PC-9 (cell line): ENCODE measurements around the gene CTLA4. TPM values are rescaled to one million over a fixed set of nuclear protein-coding genes. Genes with fewer than 3 reads are reported as not detected.

Experiments
- BruUV-seq: library from RNA; stranded (reverse); fragments of 400-500 nt; replicated peaks from 2 replicates; lab custom pipeline; 2021; lab: Mats Ljungman, UMichigan
- CTCF ChIA-PET: fragments of 300-600 bp; sonication (Branson Sonifier 250); formaldehyde crosslinking; loops from one replicate; lab custom pipeline; 2022; ENCODE audit warnings: antibody characterized with exemption; lab: Charles Lee
- POLR2A ChIA-PET: fragments of 300-600 bp; sonication (Branson Sonifier 250); formaldehyde crosslinking; loops from one replicate; lab custom pipeline; 2022; ENCODE audit warnings: antibody characterized with exemption; ENCODE audit not compliant: unreplicated experiment; lab: Charles Lee
- DNase-seq, 2 experiments: peaks; one replicate each; pipeline versions ENCODE4 v3.0.0 to v3.0.0-alpha.2; 2015 to 2022; ENCODE audit warnings: mixed read lengths in 1 of 2
- H2AFZ ChIP-seq: fragments of 200-600 bp; sonication (generic); 2 replicates; pipeline ENCODE4 v1.8.1; 2017; ENCODE audit warnings: antibody characterized with exemption
- H3F3A ChIP-seq: fragments of 200-600 bp; sonication (generic); 2 replicates; pipeline ENCODE4 v1.8.1; 2017; ENCODE audit warnings: antibody characterized with exemption, mild to moderate bottlenecking, low read depth; ENCODE audit not compliant: insufficient read depth
- H3K27ac ChIP-seq: fragments of 200-600 bp; sonication (generic); 2 replicates; pipeline ENCODE4 v1.6.1; 2016; ENCODE audit warnings: mixed run types
- H3K27me3 ChIP-seq: fragments of 200-600 bp; sonication (generic); 2 replicates; pipeline ENCODE4 v1.6.1; 2016; ENCODE audit warnings: low read depth, mixed run types; ENCODE audit not compliant: insufficient read depth
- H3K36me3 ChIP-seq: fragments of 200-600 bp; sonication (generic); 2 replicates; pipeline ENCODE4 v1.6.1; 2016; ENCODE audit warnings: low read depth, mixed run types
- H3K4me1 ChIP-seq: fragments of 200-600 bp; sonication (generic); replicated peaks from 2 replicates; pipeline ENCODE4 v1.6.1; 2016; ENCODE audit warnings: mixed run types; ENCODE audit not compliant: insufficient read depth
- H3K4me2 ChIP-seq: fragments of 200-600 bp; sonication (generic); 2 replicates; pipeline ENCODE4 v1.6.1; 2017; ENCODE audit warnings: mixed run types
- H3K4me3 ChIP-seq: fragments of 200-600 bp; sonication (generic); 2 replicates; pipeline ENCODE4 v1.6.1; 2016; ENCODE audit warnings: mixed run types
- H3K79me2 ChIP-seq: fragments of 200-600 bp; sonication (generic); 2 replicates; pipeline ENCODE4 v1.6.1; 2017; ENCODE audit warnings: low read depth, mixed run types
- H3K9me2 ChIP-seq: fragments of 200-600 bp; sonication (generic); 2 replicates; pipeline ENCODE4 v1.8.1; 2017; ENCODE audit warnings: mild to moderate bottlenecking; ENCODE audit not compliant: insufficient read depth
- H3K9me3 ChIP-seq: fragments of 200-600 bp; sonication (generic); 2 replicates; pipeline ENCODE4 v1.8.1; 2016; ENCODE audit warnings: low read depth; ENCODE audit not compliant: insufficient read depth
- H4K20me1 ChIP-seq: fragments of 200-600 bp; sonication (generic); 2 replicates; pipeline ENCODE4 v1.8.1; 2017; ENCODE audit not compliant: insufficient read depth
- EZH2 ChIP-seq: fragments of 200-600 bp; sonication (generic); IDR thresholded peaks from 2 replicates; pipeline ENCODE4 v1.8.0; 2017; ENCODE audit warnings: antibody characterized with exemption, low read depth
- intact Hi-C: fragments of 100-400 bp; cut with micrococcal nuclease; formaldehyde crosslinking; loops from one replicate; pipeline ENCODE4 v1.10.0; 2022; ENCODE audit not compliant: unreplicated experiment
- total RNA-seq: library from RNA; stranded (reverse); gene quantifications from 2 replicates; pipeline ENCODE4 v1.2.3, GENCODE V29; 2021
- TF ChIP-seq, protein P1 (sequence below): fragments of 200-600 bp; sonication (generic); conservative IDR thresholded peaks from 2 replicates; pipeline ENCODE4 v1.6.1; 2017; ENCODE audit warnings: mixed run types, antibody characterized with exemption, mild to moderate bottlenecking, moderate library complexity

The CTLA4 gene
- total RNA-seq, 1 experiment from 2014 or later: not detected

- Histone ChIP-seq H3K4me1 (no peaks in the 10 kb centered on the region), H2AFZ (no peak overlapping the region), H3K36me3 (no peaks in the 10 kb centered on the region), H3K4me2 (no peak overlapping the region), H3K27me3 (no peaks in the 10 kb centered on the region), H3K27ac (no peak overlapping the region), H4K20me1 (no peaks in the 10 kb centered on the region), H3F3A (no peaks in the 10 kb centered on the region), H3K4me3 (no peak overlapping the region), H3K9me3 (no peaks in the 10 kb centered on the region), H3K9me2 (no peaks in the 10 kb centered on the region), H3K79me2 (no peaks in the 10 kb centered on the region)
- intact Hi-C loops: no loop called here
- TF ChIP-seq, protein P1, sequence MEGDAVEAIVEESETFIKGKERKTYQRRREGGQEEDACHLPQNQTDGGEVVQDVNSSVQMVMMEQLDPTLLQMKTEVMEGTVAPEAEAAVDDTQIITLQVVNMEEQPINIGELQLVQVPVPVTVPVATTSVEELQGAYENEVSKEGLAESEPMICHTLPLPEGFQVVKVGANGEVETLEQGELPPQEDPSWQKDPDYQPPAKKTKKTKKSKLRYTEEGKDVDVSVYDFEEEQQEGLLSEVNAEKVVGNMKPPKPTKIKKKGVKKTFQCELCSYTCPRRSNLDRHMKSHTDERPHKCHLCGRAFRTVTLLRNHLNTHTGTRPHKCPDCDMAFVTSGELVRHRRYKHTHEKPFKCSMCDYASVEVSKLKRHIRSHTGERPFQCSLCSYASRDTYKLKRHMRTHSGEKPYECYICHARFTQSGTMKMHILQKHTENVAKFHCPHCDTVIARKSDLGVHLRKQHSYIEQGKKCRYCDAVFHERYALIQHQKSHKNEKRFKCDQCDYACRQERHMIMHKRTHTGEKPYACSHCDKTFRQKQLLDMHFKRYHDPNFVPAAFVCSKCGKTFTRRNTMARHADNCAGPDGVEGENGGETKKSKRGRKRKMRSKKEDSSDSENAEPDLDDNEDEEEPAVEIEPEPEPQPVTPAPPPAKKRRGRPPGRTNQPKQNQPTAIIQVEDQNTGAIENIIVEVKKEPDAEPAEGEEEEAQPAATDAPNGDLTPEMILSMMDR: no peak
- no peak for TF ChIP-seq EZH2
- no TSS peak for BruUV-seq
- ChIA-PET CTCF (no interaction called here), POLR2A (no interaction called here)
- DNase-seq: no peak
Measured at GRCh38 chr2:203840655-203841205, 26.8 kb upstream of the CTLA4 start.

DNA sequence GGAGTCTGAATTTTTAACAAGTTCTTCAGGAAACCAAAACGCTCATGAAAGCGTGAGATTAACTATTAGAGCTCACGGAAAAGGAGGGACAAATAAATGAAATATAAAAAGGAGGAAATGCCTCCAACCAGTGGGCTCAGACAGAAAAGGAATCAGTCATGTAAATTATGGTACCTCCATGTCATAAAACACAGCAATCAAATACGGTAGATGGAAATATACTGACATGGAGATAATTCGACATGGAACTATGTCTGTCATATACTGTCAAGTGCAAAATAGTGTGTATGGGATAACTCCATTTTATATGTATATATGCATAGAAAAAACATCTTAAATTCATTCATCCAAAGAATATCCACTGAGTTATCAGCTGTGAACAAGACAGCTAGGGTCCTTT lies 25.9 kb upstream of the CTLA4 start:
- POLR2A ChIA-PET: no interaction called here
- intact Hi-C loops: no loop called here

GRCh38 chr2:203842373-203842772 lies 25.2 kb upstream of the CTLA4 start:
- no peaks in the 10 kb centered on the region for H3K27me3 ChIP-seq
- ChIA-PET CTCF (no interaction called here), POLR2A (no interaction called here)
- H3K4me2 ChIP-seq: no peak overlapping the region
- H3K9me3 ChIP-seq: no peaks in the 10 kb centered on the region
- no peaks in the 10 kb centered on the region for H4K20me1 ChIP-seq
- no peak overlapping the region for H3K4me3 ChIP-seq
- no peak overlapping the region for H2AFZ ChIP-seq
- TF ChIP-seq, protein P1: no peak
- no peak for TF ChIP-seq EZH2
- BruUV-seq: no TSS peak
- H3K27ac ChIP-seq: no peak overlapping the region
- intact Hi-C loops: no loop called here
- H3K9me2 ChIP-seq: no peaks in the 10 kb centered on the region
- H3K36me3 ChIP-seq: no peaks in the 10 kb centered on the region
- no peaks in the 10 kb centered on the region for H3K4me1 ChIP-seq
- H3K79me2 ChIP-seq: no peaks in the 10 kb centered on the region
- H3F3A ChIP-seq: no peaks in the 10 kb centered on the region
- no peak for DNase-seq

More for the DNA sequence above, 25.9 kb upstream of the CTLA4 start:
- no peaks in the 10 kb centered on the region for H3F3A ChIP-seq
- no peak overlapping the region for H3K27ac ChIP-seq
- no peak for DNase-seq
- no TSS peak for BruUV-seq
- no peak overlapping the region for H3K4me3 ChIP-seq
- H3K36me3 ChIP-seq: no peaks in the 10 kb centered on the region
- TF ChIP-seq, protein P1: no peak
- no peak for TF ChIP-seq EZH2
- H3K4me2 ChIP-seq: no peak overlapping the region
- no peaks in the 10 kb centered on the region for H3K9me3 ChIP-seq
- no peaks in the 10 kb centered on the region for H4K20me1 ChIP-seq
- CTCF ChIA-PET: no interaction called here
- no peaks in the 10 kb centered on the region for H3K4me1 ChIP-seq
- no peaks in the 10 kb centered on the region for H3K79me2 ChIP-seq
- no peaks in the 10 kb centered on the region for H3K9me2 ChIP-seq
- no peak overlapping the region for H2AFZ ChIP-seq
- no peaks in the 10 kb centered on the region for H3K27me3 ChIP-seq
